HG02588 (cell line): ENCODE measurements around the gene PITHD1.
"Not testable (repeated sequence)": the region's sequence is repeated elsewhere in the genome, so short reads cannot be mapped to it uniquely, and the experiment has no call there.

Experiments
- ATAC-seq: cut with Tn5 transposase; IDR thresholded peaks from one replicate; pipeline ENCODE4 v1.9.1; 2021; ENCODE audit warnings: mild to moderate bottlenecking, moderate library complexity; ENCODE audit not compliant: unreplicated experiment

The PITHD1 gene

DNA sequence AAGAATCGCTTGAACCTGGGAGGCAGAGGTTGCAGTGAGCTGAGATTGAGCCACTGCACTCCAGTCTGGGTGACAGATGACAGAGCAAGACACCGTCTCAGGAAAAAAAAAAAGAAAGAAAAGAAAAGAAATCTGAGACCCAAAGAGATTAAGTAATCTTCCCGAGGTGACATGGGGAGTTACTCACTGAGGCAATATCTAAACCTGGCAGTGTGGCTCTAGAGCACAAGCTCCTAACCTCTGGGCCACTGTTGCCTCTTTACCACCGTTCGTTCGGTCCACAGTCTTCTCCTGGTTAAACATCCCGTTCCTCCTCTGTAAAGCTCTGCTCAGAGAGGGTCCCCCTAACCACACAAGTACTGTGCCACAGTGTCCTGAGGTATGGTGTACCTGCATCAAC, 45.5 kb downstream of the PITHD1 start:
- no peak for ATAC-seq

DNA sequence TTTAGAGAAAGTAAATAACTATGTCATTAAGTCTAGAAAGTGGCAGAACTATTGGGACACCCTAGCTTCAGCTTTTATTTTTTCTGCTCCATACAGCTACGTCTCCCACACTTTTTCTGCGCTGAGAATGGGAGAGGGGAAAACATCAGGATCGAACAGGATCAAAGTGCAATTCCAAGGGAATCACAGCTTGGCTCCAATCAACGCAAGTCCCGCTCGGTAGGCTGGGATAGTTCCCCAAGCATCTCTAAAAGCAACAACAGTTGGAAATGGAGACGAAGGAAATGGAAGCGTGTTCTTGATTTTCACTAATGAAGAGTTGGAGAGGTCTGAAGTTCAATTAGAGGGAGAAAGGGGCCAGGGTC, 46.5 kb downstream of the PITHD1 start:
- ATAC-seq, result no peak

DNA sequence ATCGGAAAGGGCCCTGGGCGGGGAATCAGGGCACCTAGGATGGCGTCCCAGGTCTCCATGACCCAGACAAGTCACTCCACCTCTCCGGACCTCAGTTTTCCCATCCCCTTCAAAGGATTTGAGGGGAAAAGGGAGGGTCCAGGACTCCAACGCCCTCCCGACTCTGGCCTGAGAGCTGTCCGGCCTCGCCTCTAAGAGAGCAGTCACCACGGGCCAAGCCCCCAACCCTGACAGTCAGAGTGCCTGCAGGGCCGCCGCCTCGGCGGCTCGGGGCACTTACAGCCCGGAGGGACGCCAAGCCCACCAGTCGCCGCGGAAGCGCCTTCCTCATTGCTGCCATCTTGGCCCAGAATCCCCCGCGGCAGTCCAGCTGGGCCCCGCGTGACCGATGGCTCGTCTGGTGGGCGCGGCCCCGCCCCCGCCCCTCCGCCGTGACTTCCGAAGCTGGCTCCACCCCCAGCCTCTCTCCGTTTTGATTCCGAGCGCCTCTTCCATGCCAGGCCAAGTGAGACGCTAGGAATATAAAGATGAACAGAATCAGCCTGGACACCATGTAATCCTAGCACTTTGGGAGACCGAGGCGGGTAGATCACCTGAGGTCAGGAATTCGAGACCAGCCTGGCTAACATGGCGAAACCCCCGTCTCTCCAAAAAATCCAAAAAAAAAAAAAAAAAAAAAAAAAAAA, 47.0 kb downstream of the PITHD1 start, which contains the start of gene HMGCL:
Gene HMGCL, minus strand, starts transcription at position 354 of the 686 bp plus-strand sequence. Its CDS starts 14 bp downstream, at position 340.
- peak; percentile 84 for ATAC-seq

DNA sequence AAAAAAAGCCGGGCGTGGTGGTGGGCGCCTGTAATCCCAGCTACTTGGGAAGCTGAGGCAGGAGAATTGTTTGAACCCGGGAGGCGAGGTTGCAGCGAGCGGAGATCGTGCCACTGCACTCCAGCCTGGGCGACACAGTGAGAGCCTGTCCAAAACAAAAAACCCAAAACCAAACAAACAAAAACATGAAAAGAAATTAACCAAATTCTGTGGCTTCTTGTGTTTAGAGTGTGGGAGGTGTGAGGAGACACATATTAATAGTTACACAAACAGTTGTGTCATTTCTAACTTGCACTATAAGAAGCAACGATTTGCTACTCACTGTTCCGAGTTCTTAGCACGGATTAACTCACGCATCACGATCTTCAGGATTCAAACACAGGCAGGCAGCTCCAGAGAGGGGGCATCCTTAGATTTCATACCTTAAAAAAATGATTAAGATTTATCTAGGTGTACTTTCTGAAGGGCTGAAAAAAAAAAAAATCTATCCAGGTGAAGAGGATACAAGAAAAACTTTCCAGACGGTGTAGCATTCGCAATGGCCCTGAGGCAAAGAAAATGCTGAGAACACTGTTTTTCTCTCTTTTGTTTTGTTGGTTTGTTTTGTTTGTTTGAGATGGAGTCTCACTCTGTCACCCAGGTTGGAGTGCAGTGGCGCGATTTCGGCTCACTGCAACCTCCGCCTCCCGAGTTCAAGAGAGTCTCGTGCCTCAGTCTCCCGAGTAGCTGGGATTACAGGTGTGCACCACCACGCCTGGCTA, 47.7 kb downstream of the PITHD1 start:
- no peak for ATAC-seq

DNA sequence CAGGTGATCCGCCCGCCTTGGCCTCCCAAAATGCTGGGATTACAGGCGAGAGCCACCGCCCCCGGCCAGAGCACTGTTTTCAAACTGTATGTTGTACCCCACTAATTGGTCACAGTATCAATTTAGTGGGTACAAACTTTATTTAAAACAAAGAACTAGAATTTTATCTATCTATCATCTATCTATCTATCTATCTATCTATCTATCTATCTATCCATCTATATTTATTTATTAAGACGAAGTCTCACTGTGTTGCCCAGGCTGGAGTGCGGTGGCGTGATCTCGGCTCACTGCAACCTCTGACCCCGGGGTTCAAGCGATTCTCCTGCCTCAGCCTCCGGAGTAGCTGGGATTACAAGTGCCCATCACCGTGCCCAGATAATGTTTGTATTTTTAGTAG, 48.4 kb downstream of the PITHD1 start:
- ATAC-seq, result not testable (repeated sequence)

DNA sequence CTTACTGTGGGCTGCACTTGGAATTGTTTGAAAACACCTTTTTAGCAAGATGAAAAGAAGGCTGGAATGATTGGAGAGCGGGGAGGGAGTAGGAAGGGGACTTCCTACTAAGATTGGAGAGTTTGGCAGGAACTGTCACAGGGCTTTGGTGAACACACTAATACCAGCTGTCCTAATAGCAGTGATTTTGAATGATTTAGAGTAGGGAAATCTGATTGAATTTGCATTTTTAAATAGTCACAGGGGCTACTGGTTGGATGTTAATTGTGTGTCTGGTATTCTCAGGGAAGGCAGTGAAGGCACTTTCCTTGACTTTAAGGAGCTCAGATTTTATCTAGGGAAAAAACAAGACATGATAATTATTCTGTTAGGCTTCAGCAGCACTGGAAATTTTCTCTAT, 49.5 kb downstream of the PITHD1 start:
- no peak for ATAC-seq

DNA sequence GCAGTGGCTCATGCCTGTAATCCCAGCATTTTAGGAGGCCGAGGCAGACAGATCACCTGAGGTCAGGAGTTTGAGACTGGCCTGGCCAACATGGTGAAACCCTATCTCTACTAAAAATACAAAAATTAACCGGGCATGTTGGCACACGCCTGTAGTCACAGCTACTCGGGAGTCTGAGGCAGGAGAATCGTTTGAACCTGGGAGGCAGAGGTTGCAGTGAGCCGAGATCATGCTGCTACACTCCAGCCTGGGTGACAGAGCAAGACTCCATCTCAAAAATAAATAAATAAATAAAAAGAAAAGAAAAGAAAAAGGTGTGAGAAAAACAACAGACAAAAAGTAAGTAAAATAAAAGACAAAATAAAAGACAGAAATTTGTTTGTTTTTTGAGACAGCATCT, 55.9 kb downstream of the PITHD1 start:
- not testable (repeated sequence) for ATAC-seq

DNA sequence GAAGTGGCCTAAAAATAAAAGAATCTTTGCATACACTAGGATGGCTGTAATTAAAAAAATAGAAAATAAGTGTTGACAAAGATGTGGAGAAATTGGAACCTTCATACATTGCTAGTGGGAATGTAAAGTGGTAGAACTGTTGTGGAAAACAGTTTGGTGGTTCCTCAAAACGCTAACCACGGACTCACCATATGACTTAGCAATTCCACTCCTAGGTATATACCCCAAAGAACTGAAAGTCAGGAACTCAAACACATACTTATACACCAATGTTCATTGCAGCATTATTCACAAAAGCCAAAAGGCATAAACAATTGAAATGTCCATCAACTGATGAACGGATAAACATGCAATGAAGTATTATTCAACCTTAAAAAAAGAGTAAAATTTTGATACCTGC, 57.8 kb downstream of the PITHD1 start:
- no peak for ATAC-seq
